UCSD-AML1 (cell line): ENCODE measurements around the gene NLGN1.
A peak's percentile ranks its signal among the peaks of the same experiment; 100 is the strongest.

Source experiments
- DNase-seq: peaks from one replicate; lab custom pipeline; 2025; ENCODE audit not compliant: unreplicated experiment; lab: John Stamatoyannopoulos, UW

NLGN1 gene

GRCh38 chr3:173945170-173945569 is 547.6 kb downstream of the NLGN1 start:
- DNase-seq: no peak

GRCh38 chr3:173945806-173946205 is 548.3 kb downstream of the NLGN1 start:
- DNase-seq: no peak

GRCh38 chr3:173954647-173955046 is 557.1 kb downstream of the NLGN1 start:
- DNase-seq: no peak

DNA sequence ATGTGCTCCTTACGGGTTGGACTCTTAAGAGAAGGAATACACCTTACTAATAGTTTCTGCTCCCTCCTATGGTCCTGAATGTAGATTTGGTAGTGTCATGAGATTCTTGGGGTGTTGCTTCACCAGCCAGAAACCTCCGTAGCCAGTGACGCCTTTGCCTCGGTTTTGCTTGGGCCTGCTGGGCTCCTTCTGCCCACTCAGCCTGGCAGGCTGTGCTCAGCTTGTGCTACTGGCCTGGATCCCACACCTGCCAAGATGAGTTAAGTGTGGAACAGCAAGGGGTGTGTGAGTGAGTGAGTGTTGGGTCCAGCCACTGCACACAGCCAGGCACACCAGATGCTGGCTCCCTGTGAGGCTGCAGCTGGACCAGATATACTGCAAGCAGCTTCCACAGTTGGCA is 560.1 kb downstream of the NLGN1 start:
- no peak for DNase-seq

GRCh38 chr3:173958805-173959204 is 561.3 kb downstream of the NLGN1 start:
- peak; percentile 4 for DNase-seq

- DNase-seq: no peak
These were observed 572.7 kb downstream of the NLGN1 start for GRCh38 chr3:173970281-173970680.

- DNase-seq: no peak
These were observed 578.7 kb downstream of the NLGN1 start for GRCh38 chr3:173976281-173976680.

DNA sequence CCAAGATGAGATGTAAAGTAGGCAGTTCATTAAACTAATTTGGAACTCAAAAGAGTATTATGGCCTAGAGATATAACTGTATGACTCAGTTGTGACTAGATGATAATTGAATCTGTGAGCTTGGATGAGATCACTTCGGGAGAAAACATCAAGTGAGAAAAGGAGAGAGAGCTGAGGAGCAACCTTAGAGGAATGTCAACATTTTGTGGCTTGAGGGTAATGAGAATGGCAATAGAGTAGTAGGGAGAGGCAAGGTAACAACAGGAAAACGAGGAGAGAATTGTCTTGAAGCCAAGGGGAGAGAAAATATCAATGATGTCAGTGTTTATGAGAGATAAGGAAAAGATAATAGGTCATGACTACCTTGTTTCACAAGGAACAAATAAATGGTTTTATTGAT is 580.2 kb downstream of the NLGN1 start:
- no peak for DNase-seq

- no peak for DNase-seq
These were observed 585.8 kb downstream of the NLGN1 start for GRCh38 chr3:173983343-173983742.

DNA sequence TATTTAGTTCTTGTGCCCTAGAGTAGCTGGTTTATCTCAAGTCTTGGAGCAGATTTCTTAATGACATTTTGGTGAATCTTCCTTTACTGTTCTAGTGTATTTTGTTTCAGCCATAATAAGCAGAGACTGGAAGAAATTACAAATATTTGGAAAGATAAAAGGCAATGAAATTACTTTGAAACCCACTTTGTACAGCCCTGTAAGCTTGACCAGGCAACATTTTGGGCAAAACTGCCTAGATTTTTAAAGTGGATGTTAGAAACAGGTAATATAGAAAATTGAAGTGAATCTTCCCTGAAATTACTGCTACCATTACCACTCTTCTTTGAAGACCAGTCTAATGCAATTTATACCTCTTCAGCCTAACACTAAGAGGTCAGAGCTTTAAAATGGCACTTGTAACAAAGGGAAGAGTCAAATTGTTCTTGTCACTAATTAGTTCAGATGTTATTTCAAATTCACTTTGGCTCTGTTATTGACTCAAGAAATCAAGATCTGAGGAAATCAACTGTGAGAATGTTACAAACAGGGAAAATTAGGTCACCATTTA is 589.4 kb downstream of the NLGN1 start:
- DNase-seq: no peak

DNA sequence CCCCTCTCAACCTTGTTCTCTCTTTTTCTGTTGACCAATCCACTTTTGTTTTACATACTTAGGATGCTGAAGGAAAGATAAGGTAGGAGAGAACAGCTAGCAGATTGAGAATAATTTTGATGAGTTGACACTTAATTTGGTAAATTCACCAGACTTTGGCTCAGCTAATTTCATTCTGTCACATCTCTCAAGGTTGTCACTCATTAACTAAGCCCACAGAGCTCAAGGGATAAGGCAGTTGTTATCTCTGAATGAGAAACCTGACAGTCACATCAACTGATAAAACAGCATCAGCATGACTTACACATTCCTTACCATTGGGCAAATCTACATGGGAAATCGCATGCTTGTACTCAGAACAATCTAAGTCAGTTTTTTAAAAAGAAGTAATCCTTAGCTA is 591.4 kb downstream of the NLGN1 start:
- no peak for DNase-seq

- DNase-seq: no peak
These were observed 594.9 kb downstream of the NLGN1 start for GRCh38 chr3:173992416-173992815.

GRCh38 chr3:173993299-173993698 is 595.8 kb downstream of the NLGN1 start:
- DNase-seq: no peak

DNA sequence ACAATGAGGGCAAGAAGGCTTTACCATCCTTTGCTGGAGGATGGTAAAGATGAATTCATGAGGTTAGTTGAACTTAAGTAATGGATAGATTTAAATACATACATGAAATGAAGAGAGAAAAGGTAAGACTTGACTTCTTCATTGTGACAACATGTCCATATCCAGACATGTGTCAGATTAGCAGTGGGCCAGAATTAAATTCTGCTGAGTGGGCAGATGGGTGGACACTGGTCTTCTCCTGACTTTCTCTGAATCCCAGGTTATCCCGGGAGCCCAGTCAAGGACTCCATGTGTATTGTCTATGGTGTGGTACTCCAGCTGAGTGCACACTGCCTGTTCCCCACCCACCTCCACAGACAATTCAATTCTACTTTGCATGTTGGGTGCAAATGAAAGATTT is 603.1 kb downstream of the NLGN1 start:
- DNase-seq: no peak

- no peak for DNase-seq
These were observed 605.0 kb downstream of the NLGN1 start for GRCh38 chr3:174002543-174002942.

GRCh38 chr3:174010907-174011306 is 613.4 kb downstream of the NLGN1 start:
- DNase-seq: no peak

DNA sequence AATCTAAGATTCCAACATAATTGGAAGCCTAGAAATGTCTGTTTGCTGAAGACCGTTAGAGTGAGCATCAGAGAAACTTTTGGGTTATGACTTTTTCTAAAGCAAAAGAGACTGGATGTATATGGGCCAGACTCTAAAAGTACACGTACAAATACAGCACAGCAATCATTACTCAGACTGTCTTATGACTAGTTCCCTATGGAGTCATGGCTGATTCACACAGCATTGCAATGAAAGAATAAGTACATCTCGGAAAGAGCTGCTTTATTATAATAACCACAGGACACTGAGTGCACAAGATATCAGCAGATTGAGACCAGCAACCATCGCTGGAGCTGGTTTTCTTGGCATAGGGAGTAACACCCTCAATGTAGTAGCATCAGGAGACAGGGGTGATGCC is 618.6 kb downstream of the NLGN1 start:
- no peak for DNase-seq

DNA sequence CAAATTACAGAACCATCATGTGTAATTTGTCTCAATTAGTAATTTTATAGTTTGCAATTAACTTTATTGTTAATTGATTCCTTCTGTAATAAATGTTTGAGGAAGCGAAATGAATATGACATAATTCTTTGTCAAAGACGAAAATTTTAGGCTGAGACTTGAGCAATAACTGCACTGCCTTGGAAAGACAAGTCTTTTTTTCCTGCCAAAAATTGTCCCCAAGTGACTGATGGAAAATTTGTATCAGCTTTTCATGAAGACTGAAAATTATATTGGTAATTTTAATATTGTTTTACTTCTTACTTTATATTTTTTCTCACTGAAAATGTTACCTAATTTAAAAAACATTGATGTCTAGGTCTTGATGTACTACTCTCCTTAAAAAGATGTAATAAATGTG is 622.6 kb downstream of the NLGN1 start:
- DNase-seq: no peak

- no peak for DNase-seq
These were observed 625.9 kb downstream of the NLGN1 start for GRCh38 chr3:174023421-174023820.

- no peak for DNase-seq
These were observed 631.1 kb downstream of the NLGN1 start for GRCh38 chr3:174028673-174029072.

GRCh38 chr3:174035328-174035886 is 637.9 kb downstream of the NLGN1 start:
- DNase-seq: no peak

DNA sequence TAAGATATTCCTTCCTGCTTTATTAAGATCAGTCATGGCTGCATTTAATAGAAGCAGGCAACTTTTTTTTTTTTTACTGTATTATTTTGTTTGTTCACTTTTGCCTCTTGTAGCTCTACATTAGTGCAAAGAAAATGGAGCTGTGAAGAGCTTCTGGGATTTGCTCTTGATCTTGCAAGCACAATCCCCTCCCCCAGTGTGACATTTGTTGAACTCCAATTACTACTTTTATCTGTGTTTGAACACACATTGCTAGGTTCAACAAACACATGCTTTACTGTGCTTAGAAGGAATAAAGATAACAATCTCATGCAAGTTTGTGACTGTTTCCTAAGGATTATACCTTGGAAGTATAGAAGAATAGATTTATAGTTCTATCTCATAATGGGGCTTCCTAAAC is 648.8 kb downstream of the NLGN1 start:
- no peak for DNase-seq

DNA sequence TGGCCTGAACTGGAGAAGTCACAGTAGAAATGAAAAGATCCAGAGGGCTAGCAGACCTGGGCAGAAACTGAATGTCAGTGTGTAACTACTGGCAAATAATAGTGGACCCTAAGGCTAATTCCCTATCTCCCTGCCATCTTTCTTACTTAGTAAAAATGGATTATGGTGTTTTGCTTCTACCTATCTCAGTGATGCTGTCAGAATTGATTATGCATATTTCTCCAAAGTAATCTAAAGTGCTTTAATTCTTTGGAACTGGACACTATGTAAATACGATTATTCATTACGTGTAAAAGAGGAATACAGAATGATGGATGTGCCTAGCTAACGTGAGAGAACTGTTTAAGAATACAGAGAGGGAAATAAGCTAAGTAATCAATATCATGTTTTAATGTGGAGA is 651.9 kb downstream of the NLGN1 start:
- DNase-seq: no peak
